ENCODE measurements around the gene DTNA. TPM values are rescaled to one million over a fixed set of nuclear protein-coding genes. Genes with fewer than 3 reads are reported as not detected.

Gene DTNA
- total RNA-seq, 1 donor from 2014 or later = 13.3 TPM

- no peaks in the 10 kb centered on the region for H3K36me3 Mint-ChIP-seq (ENCODE audit: low read depth)
- no peaks in the 10 kb centered on the region for H3K27me3 Mint-ChIP-seq (ENCODE audit: low read depth)
- DNase-seq (ENCODE audit: low read depth, low spot score) = no peak
- H3K27ac Mint-ChIP-seq (ENCODE audit: unreplicated experiment) = no peak overlapping the region
- H3K9me3 Mint-ChIP-seq = peaks cover 2% of the 10 kb centered on the region
- H3K4me3 Mint-ChIP-seq = no peak overlapping the region
- peaks cover 12% of the 10 kb centered on the region for H3K4me1 Mint-ChIP-seq
- no peak for TF ChIP-seq CTCF (conservative IDR thresholded peaks at IDR 0.05)
These were observed 12.2 kb upstream of the DTNA start for GRCh38 chr18:34697891-34698290.

- Mint-ChIP-seq H3K27ac (ENCODE audit: unreplicated experiment) (no peak overlapping the region), H3K4me1 (peaks cover 7% of the 10 kb centered on the region), H3K4me3 (no peak overlapping the region), H3K36me3 (ENCODE audit: low read depth) (no peaks in the 10 kb centered on the region), H3K27me3 (ENCODE audit: low read depth) (peaks cover 2% of the 10 kb centered on the region), H3K9me3 (peaks cover 2% of the 10 kb centered on the region)
- TF ChIP-seq CTCF (conservative IDR thresholded peaks at IDR 0.05) = no peak
- DNase-seq (ENCODE audit: low read depth, low spot score) = no peak
These were observed 8.2 kb upstream of the DTNA start for GRCh38 chr18:34701911-34702310.

GRCh38 chr18:34702814-34703213, 7.3 kb upstream of the DTNA start:
- no peak for DNase-seq (ENCODE audit: low read depth, low spot score)
- H3K36me3 Mint-ChIP-seq (ENCODE audit: low read depth) = no peaks in the 10 kb centered on the region
- H3K4me1 Mint-ChIP-seq = peaks cover 9% of the 10 kb centered on the region
- peaks cover 2% of the 10 kb centered on the region for H3K9me3 Mint-ChIP-seq
- TF ChIP-seq CTCF (conservative IDR thresholded peaks at IDR 0.05) = no peak
- no peak overlapping the region for H3K4me3 Mint-ChIP-seq
- peaks cover 8% of the 10 kb centered on the region for H3K27me3 Mint-ChIP-seq (ENCODE audit: low read depth)
- H3K27ac Mint-ChIP-seq (ENCODE audit: unreplicated experiment) = no peak overlapping the region

- no peak for TF ChIP-seq CTCF (conservative IDR thresholded peaks at IDR 0.05)
- Mint-ChIP-seq H3K27ac (ENCODE audit: unreplicated experiment) (no peak overlapping the region), H3K36me3 (ENCODE audit: low read depth) (no peaks in the 10 kb centered on the region), H3K27me3 (ENCODE audit: low read depth) (peaks cover 13% of the 10 kb centered on the region), H3K4me3 (no peak overlapping the region), H3K4me1 (peaks cover 14% of the 10 kb centered on the region), H3K9me3 (no peaks in the 10 kb centered on the region)
- no peak for DNase-seq (ENCODE audit: low read depth, low spot score)
These were observed 6.0 kb upstream of the DTNA start for GRCh38 chr18:34704074-34704473.

GRCh38 chr18:34704823-34705222, 5.3 kb upstream of the DTNA start:
- no peak for DNase-seq (ENCODE audit: low read depth, low spot score)
- Mint-ChIP-seq H3K4me3 (no peak overlapping the region), H3K9me3 (no peaks in the 10 kb centered on the region), H3K4me1 (peaks cover 18% of the 10 kb centered on the region), H3K27ac (ENCODE audit: unreplicated experiment) (no peak overlapping the region), H3K36me3 (ENCODE audit: low read depth) (no peaks in the 10 kb centered on the region), H3K27me3 (ENCODE audit: low read depth) (peaks cover 15% of the 10 kb centered on the region)
- no peak for TF ChIP-seq CTCF (conservative IDR thresholded peaks at IDR 0.05)

GRCh38 chr18:34707670-34708069, 2.4 kb upstream of the DTNA start:
- Mint-ChIP-seq H3K4me1 (peaks cover 38% of the 10 kb centered on the region), H3K9me3 (no peaks in the 10 kb centered on the region), H3K4me3 (no peak overlapping the region), H3K36me3 (ENCODE audit: low read depth) (no peaks in the 10 kb centered on the region), H3K27ac (ENCODE audit: unreplicated experiment) (no peak overlapping the region), H3K27me3 (ENCODE audit: low read depth) (peaks cover 15% of the 10 kb centered on the region)
- no peak for DNase-seq (ENCODE audit: low read depth, low spot score)
- TF ChIP-seq CTCF (conservative IDR thresholded peaks at IDR 0.05) = no peak
